ENCODE data around the gene SKAP1. TPM values are rescaled to one million over a fixed set of nuclear protein-coding genes. Genes with fewer than 3 reads are reported as not detected.

SKAP1 gene
- total and polyA plus RNA-seq, 2 of the 13 experiments (the other 11 are each of a cell fraction or from before 2014, with no cell fraction given): 0.21 TPM; not detected in 1

DNA sequence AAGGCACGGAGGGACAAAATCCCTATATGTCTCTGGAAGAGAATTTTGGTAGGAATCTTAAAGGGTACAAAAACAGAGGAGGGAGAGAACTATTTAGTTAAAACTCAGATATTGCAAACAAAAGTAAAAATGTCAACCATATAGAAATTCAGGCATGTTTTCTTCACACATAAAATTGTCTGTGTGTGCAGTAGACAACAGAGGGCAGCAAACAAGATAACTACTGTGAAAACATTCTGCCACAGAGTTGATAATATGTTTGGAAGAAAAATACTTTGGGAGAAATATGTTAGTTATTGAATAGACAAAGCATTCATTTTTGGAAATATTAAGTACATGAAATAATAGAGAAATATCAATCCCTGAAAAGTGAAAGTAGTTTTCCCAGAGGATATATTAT lies 266.2 kb downstream of the SKAP1 start:
- peaks cover 40% of the 10 kb centered on the region for H3K4me1 ChIP-seq (ENCODE audit: insufficient read depth, low read length)
- ChIA-PET CTCF (ENCODE audit: low intra/inter-chr PET ratio, low total read pairs) (no interaction called here), POLR2A (interaction anchor here (1.0 kb wide), 1 partner anchor 10 kb away, joined by 5 read pairs; no protein-coding TSS in a partner anchor)
- H4K20me1 ChIP-seq (ENCODE audit: insufficient read depth, low read length): no peaks in the 10 kb centered on the region
- TF ChIP-seq, protein P1, sequence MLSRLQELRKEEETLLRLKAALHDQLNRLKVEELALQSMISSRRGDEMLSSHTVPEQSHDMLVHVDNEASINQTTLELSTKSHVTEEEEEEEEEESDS (CRISPR knock-in tag; IDR thresholded peaks at IDR 0.05; ENCODE audit: borderline replicate concordance): no peak
- no peak for TF ChIP-seq RFXANK (CRISPR knock-in tag; IDR thresholded peaks at IDR 0.05)
- TF ChIP-seq TOPORS (CRISPR knock-in tag; IDR thresholded peaks at IDR 0.05): no peak
- TF ChIP-seq RAD51 (IDR thresholded peaks at IDR 0.05; ENCODE audit: borderline replicate concordance): no peak
- TF ChIP-seq, protein P2, sequence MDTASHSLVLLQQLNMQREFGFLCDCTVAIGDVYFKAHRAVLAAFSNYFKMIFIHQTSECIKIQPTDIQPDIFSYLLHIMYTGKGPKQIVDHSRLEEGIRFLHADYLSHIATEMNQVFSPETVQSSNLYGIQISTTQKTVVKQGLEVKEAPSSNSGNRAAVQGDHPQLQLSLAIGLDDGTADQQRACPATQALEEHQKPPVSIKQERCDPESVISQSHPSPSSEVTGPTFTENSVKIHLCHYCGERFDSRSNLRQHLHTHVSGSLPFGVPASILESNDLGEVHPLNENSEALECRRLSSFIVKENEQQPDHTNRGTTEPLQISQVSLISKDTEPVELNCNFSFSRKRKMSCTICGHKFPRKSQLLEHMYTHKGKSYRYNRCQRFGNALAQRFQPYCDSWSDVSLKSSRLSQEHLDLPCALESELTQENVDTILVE (CRISPR knock-in tag; IDR thresholded peaks at IDR 0.05): no peak
- H3K27me3 ChIP-seq (ENCODE audit: control insufficient read depth in 1 of 2, insufficient read depth in 2 of 2, low read length in 2 of 2): peaks cover 0 to 13% of the 10 kb centered on the region in 2 experiments; a peak in 4 of 5 replicates
- no peak overlapping the region for H2AFZ ChIP-seq (ENCODE audit: low read length)
- no peak overlapping the region for H3K27ac ChIP-seq (ENCODE audit: extremely low read length, insufficient read depth, low read length)
- ATAC-seq (no peak), DNase-seq (ENCODE audit: low spot score) (no peak), FAIRE-seq (no peak)
- no peak overlapping the region for H3K4me2 ChIP-seq (ENCODE audit: low read depth, low read length)
- H3K4me3 ChIP-seq (replicated peaks in 1 of 3; ENCODE audit: insufficient read depth in 1 of 3, low read depth in 2 of 3, low read length in 3 of 3): no peak overlapping the region
- in situ Hi-C loops (cut with HindIII; ENCODE audit: extremely low pct_ligation_motif_present, low pct_unique_long_range_greater_than_20kb): no loop called here
- BruUV-seq (replicated peaks): no TSS peak
- H3K9me3 ChIP-seq (ENCODE audit: low read length): no peaks in the 10 kb centered on the region
- H3K79me2 ChIP-seq (ENCODE audit: insufficient read depth, low read length): no peaks in the 10 kb centered on the region
- WGBS (ENCODE audit: low lambda C conversion rate): 61% methylated on average over 1 of the region's 1 CpG
- H3K36me3 ChIP-seq (replicated peaks in 1 of 2; ENCODE audit: control insufficient read depth in 1 of 2, insufficient read depth in 2 of 2, low read length in 2 of 2): no peaks in the 10 kb centered on the region
- H3K9ac ChIP-seq (ENCODE audit: insufficient read depth, low read depth, low read length): no peak overlapping the region
- intact Hi-C loops (cut with micrococcal nuclease; ENCODE audit: unreplicated experiment): no loop called here

DNA sequence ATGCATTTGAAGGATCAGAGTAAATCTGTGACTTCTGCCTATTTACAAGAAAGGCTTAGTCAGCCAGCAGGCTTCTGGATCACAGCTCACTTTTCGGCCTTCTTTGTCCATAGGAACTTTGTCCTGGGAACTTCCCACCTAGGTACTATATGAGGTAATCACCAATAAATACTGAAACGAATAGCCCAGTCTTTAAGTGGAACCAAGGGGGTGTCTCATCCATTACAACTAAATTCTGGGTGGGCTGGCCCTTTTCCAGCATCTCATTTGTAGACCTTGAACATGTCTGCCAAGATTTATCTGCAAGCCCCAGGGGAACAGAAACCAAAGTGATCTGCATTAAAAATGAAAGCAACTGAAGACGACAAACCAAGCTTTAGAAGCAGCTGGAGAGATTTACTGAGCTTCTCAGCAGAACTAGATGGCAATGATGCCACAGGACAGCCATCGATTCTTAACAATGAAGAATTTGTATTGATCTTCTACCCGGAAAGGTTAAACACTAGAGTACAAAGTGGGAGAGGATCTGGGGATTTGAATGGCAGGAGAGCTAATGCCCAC lies 267.0 kb downstream of the SKAP1 start:
- peak; percentile 86 for ATAC-seq
- H3K9me3 ChIP-seq (ENCODE audit: low read length): no peaks in the 10 kb centered on the region
- no peaks in the 10 kb centered on the region for H3K79me2 ChIP-seq (ENCODE audit: insufficient read depth, low read length)
- peak overlapping the region; percentile 21 to 52 (median 32); a peak in 5 of 6 replicates for H3K4me3 ChIP-seq (replicated peaks in 1 of 3; ENCODE audit: insufficient read depth in 1 of 3, low read depth in 2 of 3, low read length in 3 of 3)
- ChIA-PET POLR2A (interaction anchor here (1.0 to 1.2 kb wide), 2 partner anchors 11 to 114 kb away, joined by 4 to 5 read pairs; partner anchors contain the start of gene NFE2L1), CTCF (ENCODE audit: low intra/inter-chr PET ratio, low total read pairs) (no interaction called here)
- FAIRE-seq: peak; percentile 79
- peaks cover 0 to 13% of the 10 kb centered on the region in 2 experiments; a peak in 4 of 5 replicates for H3K27me3 ChIP-seq (ENCODE audit: control insufficient read depth in 1 of 2, insufficient read depth in 2 of 2, low read length in 2 of 2)
- H2AFZ ChIP-seq (ENCODE audit: low read length): peak overlapping the region; percentile 89
- no peaks in the 10 kb centered on the region for H4K20me1 ChIP-seq (ENCODE audit: insufficient read depth, low read length)
- DNase-seq (ENCODE audit: low spot score): peak; percentile 56
- intact Hi-C loops (cut with micrococcal nuclease; ENCODE audit: unreplicated experiment): no loop called here
- 0 out of 2 replicates have a peak overlapping the region, but pooled peaks have one; percentile 25 for H3K9ac ChIP-seq (ENCODE audit: insufficient read depth, low read depth, low read length)
- peak overlapping the region; percentile 76 for H3K4me2 ChIP-seq (ENCODE audit: low read depth, low read length)
- no peaks in the 10 kb centered on the region for H3K36me3 ChIP-seq (replicated peaks in 1 of 2; ENCODE audit: control insufficient read depth in 1 of 2, insufficient read depth in 2 of 2, low read length in 2 of 2)
- under 1% methylated on average over 5 of the region's 5 CpGs for WGBS (ENCODE audit: low lambda C conversion rate)
- H3K4me1 ChIP-seq (ENCODE audit: insufficient read depth, low read length): peaks cover 40% of the 10 kb centered on the region
- no TSS peak for BruUV-seq (replicated peaks)
- in situ Hi-C loops (cut with HindIII; ENCODE audit: extremely low pct_ligation_motif_present, low pct_unique_long_range_greater_than_20kb): no loop called here
- peak overlapping the region; percentile 41 for H3K27ac ChIP-seq (ENCODE audit: extremely low read length, insufficient read depth, low read length)
- TF ChIP-seq, protein P3, sequence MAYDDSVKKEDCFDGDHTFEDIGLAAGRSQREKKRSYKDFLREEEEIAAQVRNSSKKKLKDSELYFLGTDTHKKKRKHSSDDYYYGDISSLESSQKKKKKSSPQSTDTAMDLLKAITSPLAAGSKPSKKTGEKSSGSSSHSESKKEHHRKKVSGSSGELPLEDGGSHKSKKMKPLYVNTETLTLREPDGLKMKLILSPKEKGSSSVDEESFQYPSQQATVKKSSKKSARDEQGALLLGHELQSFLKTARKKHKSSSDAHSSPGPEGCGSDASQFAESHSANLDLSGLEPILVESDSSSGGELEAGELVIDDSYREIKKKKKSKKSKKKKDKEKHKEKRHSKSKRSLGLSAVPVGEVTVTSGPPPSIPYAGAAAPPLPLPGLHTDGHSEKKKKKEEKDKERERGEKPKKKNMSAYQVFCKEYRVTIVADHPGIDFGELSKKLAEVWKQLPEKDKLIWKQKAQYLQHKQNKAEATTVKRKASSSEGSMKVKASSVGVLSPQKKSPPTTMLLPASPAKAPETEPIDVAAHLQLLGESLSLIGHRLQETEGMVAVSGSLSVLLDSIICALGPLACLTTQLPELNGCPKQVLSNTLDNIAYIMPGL (CRISPR knock-in tag; IDR thresholded peaks at IDR 0.05; ENCODE audit: borderline replicate concordance in 1 of 2, low read depth in 1 of 2): peak in 1 of 2 experiments; percentile 7; a peak in 1 of 4 replicates
- no peak for TF ChIP-seq FLYWCH1 (CRISPR knock-in tag; IDR thresholded peaks at IDR 0.05)
- TF ChIP-seq NBN (conservative IDR thresholded peaks at IDR 0.05): no peak

Measured in HepG2 (cell line).